ENCODE measurements around the gene MYO3B. TPM values are rescaled to one million over a fixed set of nuclear protein-coding genes. Genes with fewer than 3 reads are reported as not detected.

Gene MYO3B
- total and polyA plus RNA-seq, 2 donors (not counting 3 experiments of a cell fraction or from before 2014, with no cell fraction given): 0.03 TPM; not detected in 1

- Histone ChIP-seq H4K20me1 (replicated peaks; ENCODE audit: control insufficient read depth, extremely low read depth, insufficient read depth, low read length) (no peaks in the 10 kb centered on the region), H3K79me2 (ENCODE audit: control insufficient read depth, insufficient read depth, low read length) (no peaks in the 10 kb centered on the region), H3K9me1 (replicated peaks; ENCODE audit: control insufficient read depth, extremely low read depth, insufficient read depth, low read length) (no peaks in the 10 kb centered on the region), H3K4me2 (ENCODE audit: insufficient read depth, low read length) (no peak overlapping the region), H3K27ac (ENCODE audit: insufficient read depth, low read depth, low read length) (no peak overlapping the region), H3K4me1 (ENCODE audit: control insufficient read depth, extremely low read depth, insufficient read depth, low read length) (no peaks in the 10 kb centered on the region), H3K9me3 (replicated peaks; ENCODE audit: control insufficient read depth, insufficient read depth, low read length) (no peaks in the 10 kb centered on the region), H3K36me3 (ENCODE audit: control insufficient read depth in 2 of 2, extremely low read depth in 1 of 2, insufficient read depth in 2 of 2, low read length in 2 of 2) (no peaks in the 10 kb centered on the region), H3K27me3 (ENCODE audit: control insufficient read depth in 2 of 2, insufficient read depth in 2 of 2, low read length in 2 of 2) (peaks cover 4 to 12% of the 10 kb centered on the region in 2 experiments), H3K4me3 (replicated peaks in 1 of 3; ENCODE audit: insufficient read depth in 1 of 3, low read depth in 1 of 3, low read length in 3 of 3) (no peak overlapping the region), H2AFZ (ENCODE audit: low read depth, low read length) (no peak overlapping the region), H3K9ac (replicated peaks; ENCODE audit: extremely low read depth, insufficient read depth, low read length) (no peak overlapping the region)
- CTCF ChIA-PET: interaction anchor here (0.6 to 1.1 kb wide), 4 partner anchors 19 to 473 kb away, joined by 3 to 4 read pairs (median 4); no protein-coding TSS in a partner anchor
- DNase-seq (ENCODE audit: low read depth, low spot score) (no peak), FAIRE-seq (no peak)
- dilution Hi-C loops (cut with MboI; ENCODE audit: extremely low pct_ligation_motif_present, low sequenced_read_pairs): no loop called here
- POLR2A ChIA-PET: no interaction called here
- no TSS peak for BruUV-seq (replicated peaks)
- intact Hi-C loops (cut with micrococcal nuclease): no loop called here
- TF ChIP-seq FOS (IDR thresholded peaks at IDR 0.05; ENCODE audit: borderline replicate concordance, insufficient read depth, low read length): no peak
- TF ChIP-seq POLR2AphosphoS5 (IDR thresholded peaks at IDR 0.05; ENCODE audit: insufficient read depth, low read depth, low read length): no peak
- TF ChIP-seq POLR2A (IDR thresholded peaks at IDR 0.05; ENCODE audit: low read depth, low read length): no peak
- no peak for TF ChIP-seq GATA2 (IDR thresholded peaks at IDR 0.05; ENCODE audit: insufficient read depth, insufficient read length, low read depth, low read length)
- no peak for TF ChIP-seq EZH2 (IDR thresholded peaks at IDR 0.05; ENCODE audit: borderline replicate concordance, low read depth, low read length, severe bottlenecking)
- no peak for TF ChIP-seq CTCF (IDR thresholded peaks at IDR 0.05; ENCODE audit: extremely low read depth in 1 of 2, insufficient read depth in 1 of 2, low read depth in 1 of 2, low read length in 2 of 2)
- no peak for TF ChIP-seq MYC (IDR thresholded peaks at IDR 0.05; ENCODE audit: low read depth, low read length)
- TF ChIP-seq JUN (IDR thresholded peaks at IDR 0.05; ENCODE audit: borderline replicate concordance, insufficient read depth, insufficient read length, low read depth): no peak
- TF ChIP-seq MAX (IDR thresholded peaks at IDR 0.05; ENCODE audit: insufficient read depth, insufficient read length): no peak
These were observed 164.0 kb downstream of the MYO3B start for GRCh38 chr2:170341684-170342623.
